Medulla oblongata (tissue), 1 donor: ENCODE data around the gene CACNB1.

Experiments
- DNase-seq: peaks from one replicate; pipeline ENCODE4 v3.0.0-alpha.2; 2015; ENCODE audit errors: extremely low spot score

The CACNB1 gene

GRCh38 chr17:39197380-39198185 lies at the start of gene CACNB1:
CACNB1 (minus strand) TSS chr17:39197669; CDS start chr17:39197495, 174 bp downstream.
- DNase-seq = peak; percentile 56

GRCh38 chr17:39246274-39246673 lies 48.8 kb upstream of the CACNB1 start:
- no peak for DNase-seq

DNA sequence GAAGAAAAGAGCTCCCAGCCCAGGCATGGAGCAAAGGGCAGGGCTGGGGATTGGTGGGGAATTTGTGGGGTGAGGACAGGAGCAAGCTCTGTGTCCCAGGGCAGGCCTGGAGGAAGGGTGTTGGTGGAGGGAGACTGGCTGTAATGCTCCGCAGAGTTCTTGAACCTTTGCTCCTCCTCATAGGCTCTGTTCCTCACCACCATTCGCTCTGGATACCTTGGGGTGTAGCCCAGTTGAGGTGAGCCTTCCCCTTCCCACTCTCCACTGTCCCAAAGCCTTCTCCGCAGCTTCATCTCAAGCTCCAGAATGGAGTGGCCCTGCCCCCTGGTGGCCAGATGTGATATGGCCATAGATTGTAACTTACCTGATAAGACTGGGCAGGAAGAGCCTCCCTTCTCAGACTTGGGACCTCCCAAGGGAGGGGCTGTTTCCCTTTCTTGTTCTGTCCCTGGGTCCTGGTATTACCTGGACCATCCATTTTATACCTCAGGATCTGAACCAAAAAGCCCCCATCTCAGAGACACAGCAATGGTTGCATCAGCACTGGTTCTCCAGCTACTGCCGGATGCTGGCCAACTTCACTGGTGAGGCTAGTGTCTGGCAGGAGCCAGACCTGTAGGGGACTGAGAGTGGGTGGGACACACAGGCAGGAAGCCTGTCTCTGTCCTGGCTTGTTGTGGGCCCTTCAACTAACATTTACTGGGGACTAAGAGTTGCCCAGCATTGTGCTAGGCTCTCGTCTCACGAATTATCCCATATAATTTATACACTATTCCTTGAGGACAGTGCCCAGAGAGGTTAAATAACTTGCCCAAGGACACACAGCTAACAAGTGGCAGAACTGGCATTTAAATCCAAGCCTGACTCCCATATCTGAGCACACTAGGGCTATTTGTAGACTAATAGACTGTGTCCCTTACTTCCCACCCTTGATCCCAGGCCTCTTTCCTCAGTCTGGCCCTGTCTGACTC lies 47.4 kb upstream of the CACNB1 start:
- DNase-seq = peak; percentile 91

GRCh38 chr17:39244016-39244599 lies 46.6 kb upstream of the CACNB1 start:
- no peak for DNase-seq

DNA sequence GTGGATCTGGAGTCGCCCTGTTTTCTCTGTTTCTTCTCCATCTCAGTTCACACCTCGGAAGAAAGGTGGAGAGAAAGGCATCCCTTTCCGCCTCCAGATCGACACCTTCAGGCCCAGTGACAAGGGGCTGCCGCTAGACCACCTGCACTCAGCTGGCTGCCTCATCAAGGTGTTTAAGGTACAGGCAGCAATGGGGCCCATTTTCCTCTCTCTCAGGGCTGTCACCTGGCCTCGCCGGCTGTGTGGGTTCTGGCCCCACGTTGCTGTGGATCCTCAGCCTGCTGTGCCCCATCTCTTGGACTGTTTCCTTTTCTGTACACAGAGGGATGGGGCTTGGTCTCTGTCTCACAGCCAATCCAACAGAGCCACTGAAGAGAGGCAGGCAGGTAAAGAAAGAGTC lies 45.7 kb upstream of the CACNB1 start:
- no peak for DNase-seq

- DNase-seq = no peak
Measured at GRCh38 chr17:39240631-39241030, 43.2 kb upstream of the CACNB1 start.

DNA sequence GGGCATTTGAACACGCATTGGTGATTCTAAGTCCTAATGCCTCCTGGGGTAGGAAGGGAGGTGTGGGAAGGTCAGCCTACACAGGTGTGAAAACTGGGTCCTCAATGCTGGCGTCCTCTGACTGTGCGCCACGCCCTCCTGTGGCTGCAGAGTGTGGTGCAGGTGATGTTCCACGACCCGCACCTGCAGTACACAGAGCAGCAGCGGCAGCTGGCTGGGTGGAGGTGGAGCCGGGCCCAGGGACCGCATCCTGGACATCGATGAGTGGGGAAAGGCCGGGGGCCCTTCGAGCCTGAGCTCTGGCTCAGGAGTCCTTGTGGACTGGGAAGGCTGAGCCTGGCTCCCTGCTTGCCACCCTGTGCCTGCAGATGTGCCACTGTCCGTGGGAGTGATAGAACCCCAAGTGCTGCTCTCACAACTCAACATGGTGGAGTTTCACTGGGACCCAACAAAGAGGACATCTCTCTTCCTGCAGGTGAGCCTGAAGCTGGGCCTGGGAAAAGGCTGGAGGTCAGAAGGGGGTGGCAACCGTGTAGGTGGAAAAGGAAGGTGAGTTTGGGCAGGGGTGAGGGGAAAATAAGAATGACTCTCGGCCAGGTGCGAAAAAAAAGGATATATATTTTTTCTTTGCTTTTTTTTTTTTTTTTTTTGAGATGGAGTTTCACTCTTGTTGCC lies 42.3 kb upstream of the CACNB1 start:
- no peak for DNase-seq

DNA sequence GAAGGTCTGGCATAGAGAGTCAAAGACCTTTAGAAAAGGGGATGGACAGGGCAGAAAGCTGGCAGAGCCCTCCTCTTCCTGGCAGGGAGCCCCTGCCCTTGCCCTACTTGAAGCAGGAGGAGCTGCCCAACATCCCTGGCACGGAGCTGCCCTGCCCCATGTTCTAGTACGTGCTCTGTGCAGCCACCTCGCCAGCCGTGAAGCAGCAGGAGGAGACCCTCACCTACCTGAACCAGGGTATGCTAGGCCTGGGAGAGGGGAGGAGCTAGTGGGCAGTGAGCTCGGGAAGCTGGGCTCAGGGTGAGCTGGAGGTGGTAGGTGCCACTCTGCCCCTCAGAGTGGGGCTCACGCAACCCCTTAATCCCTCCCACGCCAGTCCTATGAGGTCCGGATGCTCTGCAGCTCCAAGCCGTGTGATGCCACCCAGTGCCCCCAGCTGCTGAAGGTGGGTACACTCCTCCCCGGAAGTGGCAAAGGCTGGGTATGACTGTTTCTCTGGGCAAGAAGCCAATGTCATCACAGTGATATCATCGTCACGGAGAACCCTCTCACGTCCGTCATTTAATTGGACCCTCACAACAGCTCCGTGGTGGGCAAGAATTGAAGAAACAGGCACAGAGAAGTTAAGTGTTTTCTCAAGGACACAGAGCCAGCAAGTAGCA lies 41.0 kb upstream of the CACNB1 start:
- no peak for DNase-seq

GRCh38 chr17:39237586-39237985 lies 40.1 kb upstream of the CACNB1 start:
- no peak for DNase-seq

DNA sequence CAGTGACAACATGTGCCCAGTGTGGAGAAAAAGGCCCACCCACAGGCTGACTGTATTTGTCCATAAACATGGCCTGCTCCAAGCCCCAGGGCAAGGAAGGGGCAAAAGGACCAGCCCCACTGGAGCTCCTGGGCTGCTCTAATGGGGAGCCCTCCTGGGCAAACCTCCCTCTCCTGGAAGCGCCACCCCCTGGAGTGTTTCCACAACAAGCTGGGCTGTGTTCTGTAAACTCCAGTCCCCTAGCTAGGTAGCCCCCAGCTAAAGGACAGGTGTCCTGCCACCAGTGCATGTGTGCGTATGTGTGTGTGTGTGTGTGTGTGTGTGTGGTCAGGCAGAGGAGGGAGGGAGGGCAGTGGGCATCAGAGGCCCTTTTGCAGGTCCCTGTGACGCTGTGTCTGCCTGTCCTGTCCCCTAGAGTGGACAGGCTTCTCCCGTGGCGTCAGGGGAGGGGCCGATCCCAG lies 39.5 kb upstream of the CACNB1 start:
- no peak for DNase-seq

DNA sequence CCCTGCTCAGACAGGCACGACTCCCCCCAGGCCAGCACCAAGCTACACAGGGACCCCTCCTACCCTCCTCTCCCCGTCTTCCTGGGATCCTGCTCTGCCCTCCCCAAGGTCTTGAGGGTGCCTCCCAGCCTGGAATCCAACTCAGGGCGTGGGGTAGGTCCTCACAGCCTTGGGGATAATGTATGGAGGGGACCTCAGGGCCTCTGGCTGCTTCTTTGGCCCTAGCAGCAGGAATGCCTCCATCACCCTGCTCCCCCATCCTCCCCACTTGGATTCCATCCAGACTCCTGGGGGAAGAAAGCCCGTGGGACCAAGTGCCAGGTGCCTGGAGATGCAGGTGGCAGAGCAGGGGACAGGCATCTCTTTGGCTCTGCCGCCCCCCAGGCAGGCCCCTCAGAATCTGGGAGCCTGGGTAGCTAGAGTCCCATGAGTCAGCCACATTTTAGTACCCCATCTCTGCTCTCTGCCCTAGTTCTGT lies 39.0 kb upstream of the CACNB1 start:
- DNase-seq = no peak

GRCh38 chr17:39235555-39236449 lies 38.3 kb upstream of the CACNB1 start:
- no peak for DNase-seq

- peak; percentile 24 for DNase-seq
Measured at GRCh38 chr17:39231591-39232551, 34.4 kb upstream of the CACNB1 start.

DNA sequence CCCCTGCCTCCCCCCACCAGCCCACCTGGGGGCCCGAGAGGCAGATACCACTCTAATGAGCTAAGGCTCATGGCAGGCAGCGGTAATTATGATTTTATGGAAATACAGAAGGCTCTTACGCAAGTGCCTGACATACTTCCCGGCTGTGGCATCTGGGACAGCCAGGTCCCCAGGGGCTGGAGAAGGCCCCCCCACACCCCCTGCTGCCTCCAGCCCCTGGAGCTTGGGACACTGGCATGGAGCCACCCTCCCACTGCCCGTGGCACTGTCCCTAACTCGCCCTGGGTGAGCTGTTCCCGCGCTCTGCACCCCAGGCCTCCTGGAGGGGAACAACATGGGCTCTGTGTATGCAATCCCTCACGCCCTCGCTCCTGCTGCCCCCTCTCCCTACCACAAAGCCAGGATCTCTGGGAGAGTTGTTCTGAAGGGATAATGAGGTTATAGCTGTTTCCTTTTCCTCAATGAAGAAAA lies 33.7 kb upstream of the CACNB1 start:
- no peak for DNase-seq

DNA sequence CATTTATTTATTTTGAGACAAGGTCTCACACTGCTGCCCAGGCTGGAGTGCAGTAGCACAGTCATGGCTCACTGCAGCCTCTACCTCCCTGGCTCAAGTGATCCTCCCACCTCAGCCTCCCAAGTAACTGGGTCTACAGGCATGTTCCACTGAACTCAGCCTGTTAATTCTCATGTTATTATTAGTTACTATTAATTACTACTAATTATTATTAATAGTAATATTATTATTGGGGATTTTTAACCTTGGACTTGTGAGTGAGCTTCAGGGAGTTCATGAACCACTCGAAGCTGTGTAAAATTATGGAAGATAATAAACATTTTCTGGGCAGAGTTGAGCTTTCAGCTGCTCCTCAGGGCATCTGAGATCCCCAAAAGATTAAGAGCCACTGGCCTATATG lies 32.9 kb upstream of the CACNB1 start:
- no peak for DNase-seq

DNA sequence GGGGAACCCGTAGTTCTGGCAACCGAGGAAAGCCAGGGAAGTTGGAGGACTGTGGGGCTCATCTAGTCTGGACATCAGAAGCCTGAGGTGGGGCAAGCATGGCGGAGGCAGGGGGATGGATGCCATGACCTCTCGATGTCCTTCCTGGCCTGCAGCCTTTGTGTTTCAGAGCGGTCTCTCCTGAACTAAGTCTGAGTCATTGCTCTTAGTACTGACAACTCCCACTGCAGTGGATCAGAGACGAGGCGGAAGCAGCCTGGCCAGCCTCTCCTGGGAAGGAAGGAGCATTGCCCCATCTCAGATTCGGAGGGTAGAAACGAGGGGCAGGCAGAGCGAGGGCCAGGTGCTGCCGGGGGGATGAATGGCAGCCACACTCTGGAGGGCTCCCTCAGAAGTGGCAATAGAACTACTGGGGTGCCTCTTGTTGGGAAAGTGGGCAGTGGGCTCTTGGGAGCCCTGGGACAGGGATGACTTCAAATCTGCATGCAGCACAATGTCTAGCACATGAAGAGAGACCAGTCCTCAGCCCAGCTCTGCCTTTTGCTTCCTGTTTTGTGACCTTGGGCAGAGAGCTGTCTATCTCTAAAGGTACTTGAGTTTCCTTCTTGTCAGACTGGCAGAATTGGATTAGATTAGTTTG lies 31.9 kb upstream of the CACNB1 start:
- no peak for DNase-seq

GRCh38 chr17:39227364-39227919 lies 30.0 kb upstream of the CACNB1 start:
- DNase-seq = no peak
